Inferior parietal cortex (tissue), 1 donor: ENCODE measurements around the gene SPRTN.

ENCODE experiments used
- DNase-seq: peaks from one replicate; pipeline ENCODE4 v3.0.0-alpha.2; 2016; ENCODE audit errors: extremely low spot score

The SPRTN gene

GRCh38 chr1:231376875-231377549, 38.9 kb downstream of the SPRTN start:
- DNase-seq = no peak

GRCh38 chr1:231381729-231382128, 43.6 kb downstream of the SPRTN start:
- no peak for DNase-seq

- DNase-seq = no peak
Observed at GRCh38 chr1:231382426-231382825, 44.3 kb downstream of the SPRTN start.

- DNase-seq = no peak
Observed at GRCh38 chr1:231383159-231383860, 45.2 kb downstream of the SPRTN start.

- no peak for DNase-seq
Observed at GRCh38 chr1:231384696-231385415, 46.8 kb downstream of the SPRTN start.

GRCh38 chr1:231385416-231385748, 47.3 kb downstream of the SPRTN start:
- no peak for DNase-seq

GRCh38 chr1:231386466-231386865, 48.4 kb downstream of the SPRTN start:
- no peak for DNase-seq

- DNase-seq = no peak
Observed at GRCh38 chr1:231387770-231388669, 49.9 kb downstream of the SPRTN start.

- no peak for DNase-seq
Observed at GRCh38 chr1:231390071-231390470, 52.0 kb downstream of the SPRTN start.

GRCh38 chr1:231392389-231393131, 54.5 kb downstream of the SPRTN start:
- DNase-seq = no peak

- no peak for DNase-seq
Observed at GRCh38 chr1:231393668-231394067, 55.6 kb downstream of the SPRTN start.

- no peak for DNase-seq
Observed at GRCh38 chr1:231395076-231395997, 57.2 kb downstream of the SPRTN start.

- DNase-seq = no peak
Observed at GRCh38 chr1:231395998-231396390, 57.9 kb downstream of the SPRTN start.

- no peak for DNase-seq
Observed at GRCh38 chr1:231396643-231397042, 58.5 kb downstream of the SPRTN start.

- DNase-seq = no peak
Observed at GRCh38 chr1:231397886-231398671, 60.0 kb downstream of the SPRTN start.

- DNase-seq = no peak
Observed at GRCh38 chr1:231401478-231401877, 63.4 kb downstream of the SPRTN start.

GRCh38 chr1:231404318-231404717, 66.2 kb downstream of the SPRTN start:
- no peak for DNase-seq
